Measurements from ENCODE around the gene IMPDH1.

Gene IMPDH1

DNA sequence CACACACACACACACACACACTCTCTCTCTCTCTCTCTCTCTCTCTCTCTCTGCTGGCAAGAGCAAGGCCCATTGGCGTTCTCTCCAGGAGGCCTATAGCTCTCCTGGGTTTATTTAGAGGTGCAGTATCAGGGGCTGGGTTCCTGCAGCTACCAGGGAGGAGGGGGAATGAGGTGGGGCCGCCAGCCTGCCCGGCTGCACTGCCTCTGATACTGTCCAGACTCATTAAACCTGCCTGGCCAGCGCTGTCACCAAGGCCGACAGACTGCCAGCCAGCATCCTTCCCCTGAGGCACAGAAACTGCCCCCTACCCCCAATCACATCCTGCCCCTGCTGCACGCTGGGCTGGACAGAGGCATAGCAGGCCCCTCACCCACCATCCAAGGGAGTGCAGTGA lies 52.6 kb downstream of the IMPDH1 start:
- no peak for DNase-seq

GRCh38 chr7:128356546-128357216 lies 53.1 kb downstream of the IMPDH1 start:
- DNase-seq = peak; percentile 1

DNA sequence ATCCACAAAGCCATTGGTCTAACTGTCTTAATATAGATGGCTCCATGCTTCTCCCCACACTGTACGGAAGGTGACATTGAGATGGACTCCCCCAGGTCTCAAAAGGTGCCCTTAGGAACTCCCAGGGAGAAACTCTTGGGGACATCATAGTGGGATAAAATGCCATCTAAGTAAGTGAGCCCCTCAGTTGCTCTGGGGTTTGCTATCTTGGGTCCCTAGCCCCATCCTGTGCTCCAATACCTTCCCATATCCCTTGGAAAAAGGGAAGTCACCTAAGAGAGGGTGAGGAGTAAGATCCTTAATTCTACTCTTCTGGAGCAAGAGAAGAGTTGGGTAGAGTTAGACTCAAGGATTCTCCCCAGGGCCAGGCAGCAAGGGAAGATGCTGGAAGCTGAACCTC lies 56.2 kb downstream of the IMPDH1 start:
- DNase-seq = no peak

DNA sequence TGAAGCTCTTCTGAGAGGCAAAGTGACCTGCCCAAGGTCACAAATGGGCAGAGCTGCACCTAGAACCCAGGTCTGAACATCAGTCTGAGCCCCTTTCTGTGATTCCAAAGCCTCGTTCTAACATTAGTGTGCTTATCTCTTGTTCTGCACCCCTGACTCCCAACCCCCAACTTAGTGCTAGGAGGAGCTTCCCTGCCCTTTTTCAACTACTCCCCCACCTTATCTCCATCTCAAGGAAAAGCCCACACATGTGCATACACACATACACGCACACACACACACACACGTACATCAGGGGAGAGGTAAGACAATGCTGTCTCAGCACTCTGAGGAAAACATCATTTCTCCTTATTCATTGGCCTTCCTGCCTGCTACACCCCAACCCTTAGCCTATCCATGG lies 56.6 kb downstream of the IMPDH1 start:
- DNase-seq = peak; percentile 2

GRCh38 chr7:128352636-128353035 lies 57.1 kb downstream of the IMPDH1 start:
- no peak for DNase-seq

DNA sequence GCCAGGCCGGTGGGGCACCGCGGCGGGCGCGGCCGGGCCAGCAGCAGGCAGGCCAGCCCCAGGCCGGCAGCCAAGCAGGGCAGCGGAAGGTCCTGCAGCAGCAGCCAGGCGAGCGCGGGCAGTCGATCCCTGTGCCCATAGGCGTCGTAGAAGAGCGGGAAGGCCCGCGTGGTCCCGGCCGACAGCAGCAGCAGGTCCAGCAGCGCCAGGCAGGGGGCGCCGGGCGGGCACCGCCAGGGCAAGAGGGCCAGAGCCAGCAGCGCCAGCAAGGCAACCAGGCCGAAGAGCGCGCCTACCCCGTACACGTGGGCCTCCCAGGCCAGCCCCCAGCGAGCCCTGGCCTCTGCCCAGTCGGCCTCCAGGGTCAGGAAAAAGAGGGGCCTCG lies 57.6 kb downstream of the IMPDH1 start:
- DNase-seq = no peak

- no peak for DNase-seq
Observed at GRCh38 chr7:128351296-128352152, 58.3 kb downstream of the IMPDH1 start.

DNA sequence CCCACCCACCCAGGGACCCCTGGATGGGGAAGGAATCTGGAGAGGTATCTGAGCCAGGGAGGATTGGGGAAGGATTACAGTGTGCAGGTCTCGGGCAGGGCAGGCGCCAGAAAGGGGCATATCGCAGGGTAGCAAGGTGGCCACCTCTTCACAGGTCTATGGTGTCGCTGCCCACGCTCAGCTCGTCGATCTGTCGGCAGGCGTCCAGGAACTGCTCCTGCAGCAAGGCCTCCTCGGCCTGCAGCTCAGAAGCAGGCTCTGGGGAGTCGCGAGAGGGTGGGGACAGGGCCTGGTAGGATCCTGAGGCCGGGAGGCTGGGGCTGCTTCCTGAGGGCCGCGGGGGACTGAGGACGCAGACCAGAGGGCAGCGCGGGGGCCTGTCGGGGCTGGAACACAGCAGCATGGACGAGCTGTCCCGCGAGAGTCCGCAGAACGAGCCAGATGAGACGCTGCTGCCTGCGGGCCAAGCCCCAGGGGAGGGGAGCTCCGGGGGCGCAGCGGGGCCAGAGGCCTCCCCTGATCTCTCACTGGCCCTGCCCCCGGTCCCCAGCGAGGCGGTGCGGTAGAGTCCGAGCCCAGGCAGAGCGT lies 59.0 kb downstream of the IMPDH1 start:
- no peak for DNase-seq

- no peak for DNase-seq
Observed at GRCh38 chr7:128349466-128349825, 60.3 kb downstream of the IMPDH1 start.

- DNase-seq = peak; percentile 71
Observed at GRCh38 chr7:128347647-128348097, 62.1 kb downstream of the IMPDH1 start.

GRCh38 chr7:128344431-128344774 lies 65.4 kb downstream of the IMPDH1 start:
- no peak for DNase-seq

DNA sequence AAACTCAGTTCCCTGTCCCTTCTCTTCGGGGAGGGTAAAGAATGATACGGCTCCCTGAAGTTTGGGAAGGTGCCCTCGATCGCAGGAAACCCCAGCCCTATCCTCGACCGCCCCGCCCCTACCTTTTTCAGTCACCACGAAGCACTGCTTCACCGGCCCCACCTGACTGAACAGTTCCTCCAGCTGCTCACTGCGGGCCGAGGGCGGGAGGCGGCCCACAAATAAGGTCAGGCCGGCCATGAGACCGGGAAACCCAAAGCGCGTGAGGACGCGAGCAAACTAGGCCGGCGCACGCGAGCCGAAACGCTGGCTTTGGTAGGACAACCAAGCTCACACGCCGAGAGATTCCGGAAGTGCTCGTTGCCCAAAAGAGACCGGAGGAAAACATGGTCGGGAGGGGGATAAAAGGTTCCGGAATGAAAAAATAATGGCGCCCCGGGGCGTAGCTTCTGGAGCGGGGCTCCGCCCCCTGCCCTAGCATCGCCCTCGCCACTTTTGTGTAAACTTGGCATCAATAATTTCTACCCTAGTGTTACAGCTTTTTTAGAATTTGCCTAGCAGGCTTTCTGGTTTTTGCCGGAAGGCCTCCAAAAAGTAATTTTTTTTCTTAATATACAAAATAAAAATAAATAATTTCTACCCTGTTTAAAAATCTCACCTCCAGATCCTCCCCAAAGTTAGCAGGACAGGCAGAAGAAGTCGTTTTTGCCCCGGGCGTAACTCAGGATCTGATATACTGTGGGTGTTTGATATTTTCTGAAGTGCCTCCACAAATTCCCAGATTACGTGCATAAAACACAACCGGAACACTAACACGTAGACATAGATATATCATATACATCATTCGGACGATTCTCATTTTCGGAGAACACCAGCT lies 66.0 kb downstream of the IMPDH1 start, which contains the start of gene RBM28:
Gene RBM28, minus strand, starts transcription at position 355 of the 877 bp plus-strand sequence. Its CDS starts 115 bp downstream, at position 240.
- DNase-seq = peak; percentile 92

All from OCI-M1 (cell line).